ENCODE data around the gene CCNF. TPM values are rescaled to one million over a fixed set of nuclear protein-coding genes. Genes with fewer than 3 reads are reported as not detected.
A peak's percentile ranks its signal among the peaks of the same experiment; 100 is the strongest.

The CCNF gene
- total RNA-seq, 1 donor from 2014 or later, result 27.8 TPM

- peaks cover 6% of the 10 kb centered on the region for H3K4me1 Mint-ChIP-seq (ENCODE audit: low read depth)
- TF ChIP-seq CTCF (IDR thresholded peaks at IDR 0.05; ENCODE audit: unreplicated experiment), result no peak
- no peaks in the 10 kb centered on the region for H3K36me3 Mint-ChIP-seq (ENCODE audit: insufficient read depth)
- no peak overlapping the region for H3K4me3 Mint-ChIP-seq (ENCODE audit: low read depth)
- H3K27ac Mint-ChIP-seq, result no peak overlapping the region
- no peaks in the 10 kb centered on the region for H3K9me3 Mint-ChIP-seq (ENCODE audit: low read depth)
- H3K27me3 Mint-ChIP-seq, result no peaks in the 10 kb centered on the region
- no peak for DNase-seq (ENCODE audit: low spot score, unreplicated experiment)
Measured at GRCh38 chr16:2462031-2462866, 33.0 kb downstream of the CCNF start.

- H3K27ac Mint-ChIP-seq, result no peak overlapping the region
- no peak for TF ChIP-seq CTCF (IDR thresholded peaks at IDR 0.05; ENCODE audit: unreplicated experiment)
- no peaks in the 10 kb centered on the region for H3K9me3 Mint-ChIP-seq (ENCODE audit: low read depth)
- no peaks in the 10 kb centered on the region for H3K27me3 Mint-ChIP-seq
- H3K4me3 Mint-ChIP-seq (ENCODE audit: low read depth), result no peak overlapping the region
- H3K36me3 Mint-ChIP-seq (ENCODE audit: insufficient read depth), result no peaks in the 10 kb centered on the region
- DNase-seq (ENCODE audit: low spot score, unreplicated experiment), result no peak
- peaks cover 7% of the 10 kb centered on the region for H3K4me1 Mint-ChIP-seq (ENCODE audit: low read depth)
Measured at GRCh38 chr16:2464333-2464732, 35.1 kb downstream of the CCNF start.

- H3K4me3 Mint-ChIP-seq (ENCODE audit: low read depth), result peak overlapping the region; percentile 24
- TF ChIP-seq CTCF (IDR thresholded peaks at IDR 0.05; ENCODE audit: unreplicated experiment), result peak; percentile 39
- H3K9me3 Mint-ChIP-seq (ENCODE audit: low read depth), result no peaks in the 10 kb centered on the region
- no peak overlapping the region for H3K27ac Mint-ChIP-seq
- no peaks in the 10 kb centered on the region for H3K36me3 Mint-ChIP-seq (ENCODE audit: insufficient read depth)
- H3K4me1 Mint-ChIP-seq (ENCODE audit: low read depth), result peaks cover 6% of the 10 kb centered on the region
- DNase-seq (ENCODE audit: low spot score, unreplicated experiment), result no peak
- peaks cover 9% of the 10 kb centered on the region for H3K27me3 Mint-ChIP-seq
Measured at GRCh38 chr16:2465653-2466415, 36.6 kb downstream of the CCNF start.

GRCh38 chr16:2466667-2467527 is 37.6 kb downstream of the CCNF start:
- DNase-seq (ENCODE audit: low spot score, unreplicated experiment), result no peak
- H3K27ac Mint-ChIP-seq, result no peak overlapping the region
- peaks cover 9% of the 10 kb centered on the region for H3K27me3 Mint-ChIP-seq
- no peak for TF ChIP-seq CTCF (IDR thresholded peaks at IDR 0.05; ENCODE audit: unreplicated experiment)
- no peaks in the 10 kb centered on the region for H3K36me3 Mint-ChIP-seq (ENCODE audit: insufficient read depth)
- peaks cover 6% of the 10 kb centered on the region for H3K4me1 Mint-ChIP-seq (ENCODE audit: low read depth)
- peak overlapping the region; percentile 31 for H3K4me3 Mint-ChIP-seq (ENCODE audit: low read depth)
- H3K9me3 Mint-ChIP-seq (ENCODE audit: low read depth), result no peaks in the 10 kb centered on the region
